Uterus (tissue), 2 donors: ENCODE measurements around the gene KRTAP19-5.

Source experiments
- POLR2A ChIP-seq, 2 donors: fragments of 450-650 bp; IDR thresholded peaks; one replicate each; pipeline ENCODE4 v1.6.1; 2016; ENCODE audit warnings: antibody characterized with exemption in 2 of 2, mild to moderate bottlenecking in 1 of 2, moderate library complexity in 1 of 2
- TF ChIP-seq, protein P1 (sequence below), 4 experiments: fragments of 200-600 bp in 2 of 4; fragments of 450-650 bp in 2 of 4; sonication (generic) in 2 of 4; IDR thresholded peaks; one replicate each; pipeline ENCODE4 v1.5.1; 2016 to 2019; ENCODE audit warnings: antibody characterized with exemption in 4 of 4, mild to moderate bottlenecking in 2 of 4, moderate library complexity in 1 of 4

DNA sequence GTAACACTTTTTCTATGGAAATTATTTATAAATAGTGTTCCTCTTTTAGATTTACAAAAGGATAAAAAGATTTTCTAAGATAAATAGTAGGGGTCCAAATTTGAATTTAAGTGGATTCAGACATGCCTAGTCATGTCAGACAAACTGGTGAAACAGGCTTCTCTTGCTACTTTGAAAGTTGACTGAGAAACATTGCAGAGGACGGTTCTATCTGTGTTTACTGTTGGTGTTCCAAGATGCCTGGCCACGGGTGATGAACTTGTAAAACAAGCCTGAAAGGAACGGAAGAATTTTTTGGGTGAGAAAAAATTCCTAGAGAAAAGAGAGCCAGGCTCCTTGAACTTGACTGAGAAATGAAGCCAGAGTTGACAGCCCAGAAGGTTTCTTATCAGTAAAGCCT lies 23.9 kb downstream of the KRTAP19-5 start:
- no peak for TF ChIP-seq POLR2A (IDR thresholded peaks at IDR 0.05)
- TF ChIP-seq, protein P1, sequence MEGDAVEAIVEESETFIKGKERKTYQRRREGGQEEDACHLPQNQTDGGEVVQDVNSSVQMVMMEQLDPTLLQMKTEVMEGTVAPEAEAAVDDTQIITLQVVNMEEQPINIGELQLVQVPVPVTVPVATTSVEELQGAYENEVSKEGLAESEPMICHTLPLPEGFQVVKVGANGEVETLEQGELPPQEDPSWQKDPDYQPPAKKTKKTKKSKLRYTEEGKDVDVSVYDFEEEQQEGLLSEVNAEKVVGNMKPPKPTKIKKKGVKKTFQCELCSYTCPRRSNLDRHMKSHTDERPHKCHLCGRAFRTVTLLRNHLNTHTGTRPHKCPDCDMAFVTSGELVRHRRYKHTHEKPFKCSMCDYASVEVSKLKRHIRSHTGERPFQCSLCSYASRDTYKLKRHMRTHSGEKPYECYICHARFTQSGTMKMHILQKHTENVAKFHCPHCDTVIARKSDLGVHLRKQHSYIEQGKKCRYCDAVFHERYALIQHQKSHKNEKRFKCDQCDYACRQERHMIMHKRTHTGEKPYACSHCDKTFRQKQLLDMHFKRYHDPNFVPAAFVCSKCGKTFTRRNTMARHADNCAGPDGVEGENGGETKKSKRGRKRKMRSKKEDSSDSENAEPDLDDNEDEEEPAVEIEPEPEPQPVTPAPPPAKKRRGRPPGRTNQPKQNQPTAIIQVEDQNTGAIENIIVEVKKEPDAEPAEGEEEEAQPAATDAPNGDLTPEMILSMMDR (IDR thresholded peaks at IDR 0.05), result no peak
